ENCODE measurements around the gene LCN12.

Gene LCN12

DNA sequence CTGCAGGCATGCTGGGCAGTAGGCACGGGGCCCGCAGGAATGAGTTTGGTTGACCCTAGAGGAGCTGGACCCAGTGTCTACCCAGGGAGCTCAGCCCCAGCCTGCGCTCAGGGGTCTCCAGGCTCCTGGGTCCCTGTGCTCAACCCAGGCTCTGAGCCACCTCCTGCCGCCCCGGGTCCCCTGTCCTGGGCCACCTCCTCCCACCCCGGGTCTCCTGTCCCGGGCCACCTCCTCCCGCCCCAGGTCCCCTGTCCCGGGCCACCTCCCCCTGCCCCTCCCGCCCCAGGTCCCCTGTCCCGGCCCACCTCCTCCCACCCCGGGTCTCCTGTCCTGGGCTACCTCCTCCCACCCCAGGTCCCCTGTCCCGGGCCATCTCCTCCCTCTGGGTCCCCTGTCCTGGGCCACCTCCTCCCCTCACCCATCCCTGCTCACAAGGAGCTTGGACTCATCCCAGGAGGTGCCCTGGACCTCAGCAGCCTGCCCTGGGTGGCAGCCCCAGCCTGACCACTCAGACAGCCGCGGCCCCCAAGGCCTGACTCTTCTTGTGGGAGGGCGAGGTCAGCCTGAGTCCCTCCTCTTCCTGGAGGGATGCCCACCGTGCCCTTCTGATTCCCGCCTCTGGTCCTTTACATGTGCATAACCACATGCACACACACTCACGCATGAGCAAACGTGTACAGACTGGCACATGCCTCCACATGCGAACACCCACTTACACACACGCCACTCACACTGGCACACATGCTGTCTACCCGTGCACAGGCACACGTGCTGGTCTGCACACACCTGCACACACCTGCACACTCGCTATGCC, 2.4 kb downstream of the LCN12 start:
- no peaks in the 10 kb centered on the region for H3K27me3 ChIP-seq (ENCODE audit: insufficient read depth, poor library complexity, severe bottlenecking)
- no peak overlapping the region for H3K4me3 ChIP-seq (replicated peaks; ENCODE audit: insufficient read depth, low read length)
- no peak for DNase-seq (ENCODE audit: low read depth in 1 of 2, low spot score in 1 of 2)
- H3K27ac ChIP-seq (replicated peaks): no peak overlapping the region
- TF ChIP-seq POLR2AphosphoS5 (IDR thresholded peaks at IDR 0.05; ENCODE audit: low read depth) (no peak), SPI1 (IDR thresholded peaks at IDR 0.05; ENCODE audit: borderline replicate concordance, low read depth) (no peak)

DNA sequence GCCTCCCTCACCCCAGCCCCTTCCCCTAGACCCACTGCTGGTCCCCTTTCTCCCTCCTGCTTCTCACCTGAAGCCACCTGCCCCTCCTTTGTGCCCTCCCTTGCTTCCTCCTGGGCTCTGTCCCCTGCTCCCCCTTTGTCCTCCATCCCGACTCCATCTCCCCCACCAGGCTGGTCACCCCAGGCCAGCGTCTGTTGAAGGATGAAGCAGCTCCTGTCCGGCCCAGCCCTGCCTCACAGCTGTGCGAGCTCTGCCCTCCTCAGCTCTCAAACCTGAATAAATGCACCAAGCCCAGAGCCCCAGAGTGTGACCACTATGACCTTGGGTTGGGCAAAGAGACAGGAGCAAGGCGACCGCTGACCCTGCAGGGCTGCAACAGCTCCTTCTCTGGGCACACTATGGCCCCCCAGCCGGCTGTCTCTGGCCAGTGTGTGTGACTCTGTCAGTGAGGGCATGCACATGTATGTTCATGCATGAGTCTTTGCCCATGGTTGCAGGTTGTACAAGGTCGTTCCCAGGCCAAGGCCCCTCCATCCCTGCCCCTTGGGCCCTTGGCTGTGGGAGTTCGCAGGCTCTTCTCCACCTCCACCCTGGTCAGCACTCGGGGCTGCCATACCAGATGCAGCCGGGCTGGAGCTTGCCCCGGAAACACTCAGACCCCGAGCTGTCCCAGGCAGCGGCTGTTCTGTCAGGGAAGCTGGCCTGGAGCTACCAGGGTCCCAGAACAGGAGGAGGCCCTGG, 3.3 kb downstream of the LCN12 start:
- no peak for DNase-seq (ENCODE audit: low read depth in 1 of 2, low spot score in 1 of 2)
- H3K27ac ChIP-seq (replicated peaks): no peak overlapping the region
- no peak overlapping the region for H3K4me3 ChIP-seq (replicated peaks; ENCODE audit: insufficient read depth, low read length)
- TF ChIP-seq SPI1 (IDR thresholded peaks at IDR 0.05; ENCODE audit: borderline replicate concordance, low read depth) (no peak), POLR2AphosphoS5 (IDR thresholded peaks at IDR 0.05; ENCODE audit: low read depth) (no peak), GABPA (IDR thresholded peaks at IDR 0.05; ENCODE audit: low read depth) (no peak)
- TF ChIP-seq, protein P1, sequence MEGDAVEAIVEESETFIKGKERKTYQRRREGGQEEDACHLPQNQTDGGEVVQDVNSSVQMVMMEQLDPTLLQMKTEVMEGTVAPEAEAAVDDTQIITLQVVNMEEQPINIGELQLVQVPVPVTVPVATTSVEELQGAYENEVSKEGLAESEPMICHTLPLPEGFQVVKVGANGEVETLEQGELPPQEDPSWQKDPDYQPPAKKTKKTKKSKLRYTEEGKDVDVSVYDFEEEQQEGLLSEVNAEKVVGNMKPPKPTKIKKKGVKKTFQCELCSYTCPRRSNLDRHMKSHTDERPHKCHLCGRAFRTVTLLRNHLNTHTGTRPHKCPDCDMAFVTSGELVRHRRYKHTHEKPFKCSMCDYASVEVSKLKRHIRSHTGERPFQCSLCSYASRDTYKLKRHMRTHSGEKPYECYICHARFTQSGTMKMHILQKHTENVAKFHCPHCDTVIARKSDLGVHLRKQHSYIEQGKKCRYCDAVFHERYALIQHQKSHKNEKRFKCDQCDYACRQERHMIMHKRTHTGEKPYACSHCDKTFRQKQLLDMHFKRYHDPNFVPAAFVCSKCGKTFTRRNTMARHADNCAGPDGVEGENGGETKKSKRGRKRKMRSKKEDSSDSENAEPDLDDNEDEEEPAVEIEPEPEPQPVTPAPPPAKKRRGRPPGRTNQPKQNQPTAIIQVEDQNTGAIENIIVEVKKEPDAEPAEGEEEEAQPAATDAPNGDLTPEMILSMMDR (IDR thresholded peaks at IDR 0.05; ENCODE audit: insufficient read depth, low read length): no peak
- TF ChIP-seq, protein P2, sequence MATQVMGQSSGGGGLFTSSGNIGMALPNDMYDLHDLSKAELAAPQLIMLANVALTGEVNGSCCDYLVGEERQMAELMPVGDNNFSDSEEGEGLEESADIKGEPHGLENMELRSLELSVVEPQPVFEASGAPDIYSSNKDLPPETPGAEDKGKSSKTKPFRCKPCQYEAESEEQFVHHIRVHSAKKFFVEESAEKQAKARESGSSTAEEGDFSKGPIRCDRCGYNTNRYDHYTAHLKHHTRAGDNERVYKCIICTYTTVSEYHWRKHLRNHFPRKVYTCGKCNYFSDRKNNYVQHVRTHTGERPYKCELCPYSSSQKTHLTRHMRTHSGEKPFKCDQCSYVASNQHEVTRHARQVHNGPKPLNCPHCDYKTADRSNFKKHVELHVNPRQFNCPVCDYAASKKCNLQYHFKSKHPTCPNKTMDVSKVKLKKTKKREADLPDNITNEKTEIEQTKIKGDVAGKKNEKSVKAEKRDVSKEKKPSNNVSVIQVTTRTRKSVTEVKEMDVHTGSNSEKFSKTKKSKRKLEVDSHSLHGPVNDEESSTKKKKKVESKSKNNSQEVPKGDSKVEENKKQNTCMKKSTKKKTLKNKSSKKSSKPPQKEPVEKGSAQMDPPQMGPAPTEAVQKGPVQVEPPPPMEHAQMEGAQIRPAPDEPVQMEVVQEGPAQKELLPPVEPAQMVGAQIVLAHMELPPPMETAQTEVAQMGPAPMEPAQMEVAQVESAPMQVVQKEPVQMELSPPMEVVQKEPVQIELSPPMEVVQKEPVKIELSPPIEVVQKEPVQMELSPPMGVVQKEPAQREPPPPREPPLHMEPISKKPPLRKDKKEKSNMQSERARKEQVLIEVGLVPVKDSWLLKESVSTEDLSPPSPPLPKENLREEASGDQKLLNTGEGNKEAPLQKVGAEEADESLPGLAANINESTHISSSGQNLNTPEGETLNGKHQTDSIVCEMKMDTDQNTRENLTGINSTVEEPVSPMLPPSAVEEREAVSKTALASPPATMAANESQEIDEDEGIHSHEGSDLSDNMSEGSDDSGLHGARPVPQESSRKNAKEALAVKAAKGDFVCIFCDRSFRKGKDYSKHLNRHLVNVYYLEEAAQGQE (IDR thresholded peaks at IDR 0.05; ENCODE audit: insufficient replicate concordance, low read depth): no peak
- H3K27me3 ChIP-seq (ENCODE audit: insufficient read depth, poor library complexity, severe bottlenecking): no peaks in the 10 kb centered on the region

DNA sequence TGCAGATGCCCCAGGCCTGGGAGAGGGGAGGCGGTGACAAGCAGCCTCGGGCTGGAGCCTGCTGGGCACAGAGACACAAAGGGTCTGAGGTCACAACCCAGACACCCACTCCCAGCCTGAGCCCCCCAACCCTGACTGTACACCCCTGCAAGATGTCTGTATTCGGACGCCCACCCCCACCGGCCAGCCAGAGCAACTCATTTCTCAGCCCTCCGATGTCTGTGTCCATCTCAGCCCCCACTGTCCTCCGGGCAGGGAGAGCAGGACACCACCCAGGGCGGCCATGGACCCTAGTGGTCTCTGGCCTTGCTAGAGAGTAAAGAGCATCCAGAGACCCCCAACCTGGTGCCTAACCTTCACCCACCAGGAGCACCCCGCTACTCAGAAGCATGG, 3.9 kb downstream of the LCN12 start:
- Histone ChIP-seq H3K4me3 (replicated peaks; ENCODE audit: insufficient read depth, low read length) (no peak overlapping the region), H3K27ac (replicated peaks) (no peak overlapping the region), H3K27me3 (ENCODE audit: insufficient read depth, poor library complexity, severe bottlenecking) (no peaks in the 10 kb centered on the region)
- DNase-seq (ENCODE audit: low read depth in 1 of 2, low spot score in 1 of 2): no peak
- TF ChIP-seq, protein P2 (IDR thresholded peaks at IDR 0.05; ENCODE audit: insufficient replicate concordance, low read depth): no peak
- no peak for TF ChIP-seq POLR2AphosphoS5 (IDR thresholded peaks at IDR 0.05; ENCODE audit: low read depth)
- no peak for TF ChIP-seq SPI1 (IDR thresholded peaks at IDR 0.05; ENCODE audit: borderline replicate concordance, low read depth)
- TF ChIP-seq GABPA (IDR thresholded peaks at IDR 0.05; ENCODE audit: low read depth): no peak
- TF ChIP-seq, protein P1 (IDR thresholded peaks at IDR 0.05; ENCODE audit: insufficient read depth, low read length): no peak

DNA sequence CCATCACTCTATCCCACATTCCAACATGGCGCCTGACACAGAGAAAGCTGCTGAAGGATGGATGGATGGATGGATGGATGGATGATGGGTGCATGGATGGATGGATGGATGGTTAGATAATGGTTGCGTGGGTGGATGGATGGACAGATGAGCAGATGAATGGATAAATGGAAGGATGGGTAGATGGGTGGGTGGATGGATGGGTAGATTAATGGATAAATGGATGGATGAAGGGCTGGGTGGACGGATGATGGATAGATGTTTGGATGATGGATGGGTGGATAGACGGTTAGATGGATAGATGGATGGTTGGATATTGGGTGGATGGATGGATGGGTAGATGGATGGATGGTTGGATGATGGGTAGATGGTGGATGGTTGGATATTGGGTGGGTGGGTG, 4.5 kb downstream of the LCN12 start:
- TF ChIP-seq POLR2AphosphoS5 (IDR thresholded peaks at IDR 0.05; ENCODE audit: low read depth): no peak
- TF ChIP-seq, protein P1 (IDR thresholded peaks at IDR 0.05; ENCODE audit: insufficient read depth, low read length): no peak
- no peak for TF ChIP-seq SPI1 (IDR thresholded peaks at IDR 0.05; ENCODE audit: borderline replicate concordance, low read depth)
- TF ChIP-seq, protein P2 (IDR thresholded peaks at IDR 0.05; ENCODE audit: insufficient replicate concordance, low read depth): no peak
- no peak for TF ChIP-seq GABPA (IDR thresholded peaks at IDR 0.05; ENCODE audit: low read depth)
- no peak overlapping the region for H3K27ac ChIP-seq (replicated peaks)
- H3K4me3 ChIP-seq (replicated peaks; ENCODE audit: insufficient read depth, low read length): no peak overlapping the region
- no peak for DNase-seq (ENCODE audit: low read depth in 1 of 2, low spot score in 1 of 2)
- no peaks in the 10 kb centered on the region for H3K27me3 ChIP-seq (ENCODE audit: insufficient read depth, poor library complexity, severe bottlenecking)

Measured in HL-60 (cell line).